DND-41 (cell line): ENCODE measurements around the gene TRRAP.

ENCODE experiments used
- CTCF ChIP-seq: IDR thresholded peaks from 2 replicates; pipeline ENCODE4 v1.5.1; 2012; ENCODE audit warnings: borderline replicate concordance, low read length, moderate library complexity, mild to moderate bottlenecking; ENCODE audit not compliant: poor library complexity, severe bottlenecking; ENCODE audit errors: extremely low read depth
- EZH2 ChIP-seq: IDR thresholded peaks from 3 replicates; pipeline ENCODE4 v1.6.1; 2012; ENCODE audit warnings: borderline replicate concordance, low read depth, mild to moderate bottlenecking, moderate library complexity, low read length, inconsistent platforms; ENCODE audit not compliant: severe bottlenecking

- TF ChIP-seq EZH2 (no peak), CTCF (no peak)
Observed at GRCh38 chr7:99011341-99011705, 133.0 kb downstream of the TRRAP start.
